Activated naive CD4-positive, alpha-beta T cell treated with anti-CD3 and anti-CD28 coated beads, Interleukin-2, amount 50 U/mL, for 16 hours (primary cell): ENCODE results near the gene PATJ.

ENCODE experiments used
- DNase-seq: peaks from one replicate; pipeline ENCODE4 v3.0.0-alpha.2; 2020

The PATJ gene

GRCh38 chr1:62011006-62011405 is 268.7 kb downstream of the PATJ start:
- no peak for DNase-seq

- DNase-seq, result no peak
These were observed 269.8 kb downstream of the PATJ start for GRCh38 chr1:62012095-62012494.

- no peak for DNase-seq
These were observed 270.6 kb downstream of the PATJ start for GRCh38 chr1:62012836-62013235.

- no peak for DNase-seq
These were observed 271.0 kb downstream of the PATJ start for GRCh38 chr1:62013264-62013663.

- no peak for DNase-seq
These were observed 280.2 kb downstream of the PATJ start for GRCh38 chr1:62022382-62022983.

- DNase-seq, result no peak
These were observed 282.4 kb downstream of the PATJ start for GRCh38 chr1:62024690-62025089.

GRCh38 chr1:62025154-62025553 is 282.9 kb downstream of the PATJ start:
- no peak for DNase-seq

- no peak for DNase-seq
These were observed 283.6 kb downstream of the PATJ start for GRCh38 chr1:62025892-62026291.

- no peak for DNase-seq
These were observed 287.4 kb downstream of the PATJ start for GRCh38 chr1:62029704-62030103.

GRCh38 chr1:62034790-62035189 is 292.5 kb downstream of the PATJ start:
- no peak for DNase-seq

- no peak for DNase-seq
These were observed 295.0 kb downstream of the PATJ start for GRCh38 chr1:62037274-62037673.

- no peak for DNase-seq
These were observed 296.5 kb downstream of the PATJ start for GRCh38 chr1:62038594-62039284.

- DNase-seq, result no peak
These were observed 298.2 kb downstream of the PATJ start for GRCh38 chr1:62040450-62040849.

- DNase-seq, result no peak
These were observed 298.7 kb downstream of the PATJ start for GRCh38 chr1:62040973-62041372.

GRCh38 chr1:62043154-62043553 is 300.9 kb downstream of the PATJ start:
- no peak for DNase-seq

GRCh38 chr1:62045574-62045973 is 303.3 kb downstream of the PATJ start:
- DNase-seq, result no peak

- DNase-seq, result no peak
These were observed 304.6 kb downstream of the PATJ start for GRCh38 chr1:62046927-62047326.

GRCh38 chr1:62050165-62050564 is 307.9 kb downstream of the PATJ start:
- no peak for DNase-seq

- DNase-seq, result no peak
These were observed 310.7 kb downstream of the PATJ start for GRCh38 chr1:62052946-62053345.

GRCh38 chr1:62054188-62054587 is 311.9 kb downstream of the PATJ start:
- DNase-seq, result no peak

GRCh38 chr1:62057230-62057629 is 314.9 kb downstream of the PATJ start:
- no peak for DNase-seq

- no peak for DNase-seq
These were observed 315.5 kb downstream of the PATJ start for GRCh38 chr1:62057641-62058290.

- no peak for DNase-seq
These were observed 316.7 kb downstream of the PATJ start for GRCh38 chr1:62058956-62059355.

- no peak for DNase-seq
These were observed 319.8 kb downstream of the PATJ start for GRCh38 chr1:62062087-62062486.
